GM21825 (cell line): ENCODE measurements around the gene MAD1L1.
A peak's percentile ranks its signal among the peaks of the same experiment; 100 is the strongest.
"Not testable (repeated sequence)": the region's sequence is repeated elsewhere in the genome, so short reads cannot be mapped to it uniquely, and the experiment has no call there.

Source experiments
- ATAC-seq: cut with Tn5 transposase; IDR thresholded peaks from one replicate; pipeline ENCODE4 v1.9.1; 2021; ENCODE audit warnings: mild to moderate bottlenecking, moderate library complexity; ENCODE audit not compliant: unreplicated experiment

MAD1L1 gene

DNA sequence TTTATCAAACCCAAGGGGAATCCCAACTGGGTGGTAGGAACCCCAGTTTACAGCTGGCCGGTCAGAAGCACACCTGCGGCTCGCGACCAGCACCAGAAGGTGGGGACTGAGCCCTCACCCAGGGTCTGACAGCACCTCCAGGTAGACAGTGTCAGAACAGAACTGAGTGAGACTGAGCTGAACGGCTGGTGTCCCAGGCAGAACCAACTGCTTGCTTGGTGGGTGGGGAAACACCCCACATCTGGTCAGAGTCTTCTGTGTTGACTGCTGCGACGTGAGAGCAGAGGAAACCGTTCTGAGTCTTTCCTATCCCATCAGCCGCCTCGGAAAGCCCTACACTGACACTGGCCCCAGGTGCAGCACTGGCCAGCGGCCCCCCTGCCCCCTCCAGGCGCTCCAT lies 160.7 kb downstream of the MAD1L1 start:
- peak; percentile 92 for ATAC-seq

DNA sequence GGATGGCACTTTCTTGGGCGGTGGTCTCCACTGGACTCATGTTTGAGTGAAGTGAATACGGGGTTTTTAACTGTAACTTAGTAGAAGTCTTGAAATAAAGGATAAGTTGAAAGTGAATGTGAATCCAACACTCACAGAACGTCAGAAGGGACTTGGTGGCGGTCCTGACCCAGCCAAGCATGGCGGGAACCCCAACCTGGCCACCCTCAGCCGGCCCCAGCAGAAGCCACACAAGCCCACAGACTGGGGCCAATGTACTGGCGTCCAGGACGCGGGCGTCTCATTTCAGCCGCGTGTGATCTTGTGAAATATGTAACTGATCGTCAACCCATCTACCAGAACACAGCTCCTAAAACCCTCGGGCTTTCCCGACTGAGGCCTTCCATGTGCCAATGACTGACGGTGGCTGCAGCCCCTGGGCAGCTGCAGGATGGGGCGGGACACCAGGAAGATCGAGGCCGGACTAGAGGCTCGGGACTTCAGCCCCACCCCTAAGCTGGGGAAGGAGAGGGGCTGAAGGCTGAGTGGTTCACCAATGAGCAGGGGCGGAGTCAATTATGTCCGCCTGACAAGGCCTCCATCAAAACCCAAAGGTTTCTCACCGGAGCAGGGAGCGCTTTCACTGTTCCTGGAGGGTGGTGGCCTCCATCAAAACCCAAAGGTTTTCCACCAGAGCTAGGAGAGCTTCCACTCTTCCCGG lies 161.5 kb downstream of the MAD1L1 start:
- ATAC-seq = no peak

DNA sequence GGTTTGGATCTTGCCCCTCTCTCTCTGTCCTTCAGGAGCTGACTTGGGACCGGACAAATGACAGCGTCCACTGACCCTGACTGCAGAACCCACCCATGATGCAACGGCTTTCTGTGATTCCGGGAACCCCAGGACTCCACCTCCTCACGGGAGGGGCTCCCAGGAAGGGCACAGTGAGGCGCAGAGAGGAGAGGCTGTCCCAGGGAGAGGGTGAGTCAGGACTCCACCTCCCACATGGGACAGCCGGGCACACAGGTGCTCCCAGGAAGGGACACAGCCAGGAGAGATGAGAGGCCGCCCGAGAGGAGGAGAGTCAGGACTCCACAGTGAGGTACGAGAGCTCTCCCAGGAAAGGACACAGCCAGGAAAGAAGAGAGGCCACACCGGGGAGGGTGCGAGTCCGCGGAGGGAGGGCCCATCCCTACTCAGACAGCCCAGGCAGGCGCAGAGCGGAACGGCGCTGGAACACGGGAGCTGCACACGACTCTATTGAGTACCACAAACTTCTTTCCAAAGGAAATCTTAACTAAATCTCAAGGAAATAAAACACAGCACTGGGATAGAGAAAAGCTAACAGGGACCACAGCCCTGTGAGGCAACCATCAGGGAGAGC lies 162.5 kb downstream of the MAD1L1 start:
- no peak for ATAC-seq

DNA sequence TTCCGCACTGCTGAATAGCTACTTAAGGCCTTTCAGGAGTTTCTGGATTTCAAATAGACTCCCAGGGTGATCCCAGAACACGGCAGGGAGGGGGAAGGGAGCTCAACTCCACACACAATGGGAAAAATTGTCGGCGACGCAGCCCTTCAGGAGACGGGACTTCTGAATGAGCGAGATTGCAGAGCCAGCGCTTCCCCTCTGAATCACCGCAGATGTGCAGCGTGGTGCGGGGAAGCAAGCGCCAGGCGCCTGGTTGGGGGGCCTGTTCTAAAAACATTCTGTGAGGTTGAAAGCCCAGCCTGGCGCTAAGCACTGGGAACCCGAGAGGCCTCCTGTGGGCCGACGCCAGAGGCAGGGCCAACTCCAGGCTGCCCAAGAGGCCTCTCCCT lies 163.3 kb downstream of the MAD1L1 start:
- no peak for ATAC-seq

DNA sequence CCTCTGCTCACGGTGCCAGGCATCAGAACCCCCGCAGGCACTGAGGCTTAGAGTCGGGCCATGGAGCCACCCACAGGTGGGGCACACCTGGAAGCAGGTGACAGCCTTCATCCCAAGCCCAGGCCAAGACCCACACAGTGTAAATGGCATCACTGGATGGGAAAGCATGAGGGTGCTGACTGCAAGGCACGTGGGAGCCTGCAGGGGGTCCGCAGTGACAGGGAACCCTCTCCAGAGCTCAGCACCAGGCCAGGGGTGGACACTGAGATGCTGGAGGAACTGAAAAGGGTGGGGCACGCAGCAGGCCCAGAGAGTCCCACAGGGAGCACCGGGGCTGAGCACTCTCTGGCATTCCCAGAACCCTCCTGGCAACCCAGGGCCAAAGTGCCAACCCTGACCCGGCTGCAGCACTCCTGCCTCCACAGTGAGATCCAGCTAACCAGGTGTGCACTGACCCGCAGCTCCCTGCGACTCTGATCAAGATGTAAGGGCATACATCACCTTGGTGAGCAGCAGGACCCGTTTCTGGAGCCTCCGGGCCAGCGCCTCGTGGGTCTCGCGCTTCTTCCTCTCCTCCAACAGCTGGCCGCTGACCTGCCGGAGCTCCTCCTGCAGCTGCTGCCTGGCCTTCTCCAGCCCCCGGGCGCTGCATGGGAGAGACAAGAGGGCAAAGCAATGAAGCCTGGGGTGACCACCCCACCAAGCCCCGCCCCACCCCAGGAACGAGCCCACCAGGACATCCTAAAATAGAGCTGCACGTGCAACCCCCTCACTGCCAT lies 163.9 kb downstream of the MAD1L1 start:
- no peak for ATAC-seq

DNA sequence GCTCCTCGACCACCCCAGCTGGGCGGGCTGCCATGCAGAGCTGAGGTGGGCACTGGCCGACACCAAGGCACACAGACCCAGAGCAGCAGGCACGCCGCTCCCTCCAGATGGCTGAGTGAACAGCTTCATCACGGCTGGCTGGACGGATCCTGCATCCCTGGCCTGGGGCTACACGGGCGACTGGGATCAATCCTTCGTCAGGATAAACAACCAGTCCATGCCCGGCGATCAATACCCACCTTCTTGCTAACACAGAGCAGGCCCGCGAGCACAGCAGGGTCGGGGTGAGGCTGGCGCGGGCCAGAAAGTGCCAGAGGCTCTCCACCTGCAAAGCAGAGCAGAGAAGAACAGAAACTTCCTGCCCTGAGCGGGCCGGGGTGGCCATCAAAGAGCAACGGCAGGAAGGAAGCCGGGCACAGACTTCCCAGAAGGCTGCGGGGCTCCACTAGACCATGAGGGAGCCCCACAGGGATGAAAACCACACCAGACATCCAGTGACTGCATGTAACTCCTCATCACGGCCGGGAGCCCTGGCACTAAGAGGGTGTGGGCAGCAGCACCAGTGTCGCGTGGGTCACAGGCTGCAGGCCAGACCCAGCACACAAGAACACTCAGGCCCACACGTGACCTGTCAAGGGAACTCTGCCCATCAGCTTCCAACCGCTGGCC lies 166.4 kb downstream of the MAD1L1 start:
- ATAC-seq = peak; percentile 56

DNA sequence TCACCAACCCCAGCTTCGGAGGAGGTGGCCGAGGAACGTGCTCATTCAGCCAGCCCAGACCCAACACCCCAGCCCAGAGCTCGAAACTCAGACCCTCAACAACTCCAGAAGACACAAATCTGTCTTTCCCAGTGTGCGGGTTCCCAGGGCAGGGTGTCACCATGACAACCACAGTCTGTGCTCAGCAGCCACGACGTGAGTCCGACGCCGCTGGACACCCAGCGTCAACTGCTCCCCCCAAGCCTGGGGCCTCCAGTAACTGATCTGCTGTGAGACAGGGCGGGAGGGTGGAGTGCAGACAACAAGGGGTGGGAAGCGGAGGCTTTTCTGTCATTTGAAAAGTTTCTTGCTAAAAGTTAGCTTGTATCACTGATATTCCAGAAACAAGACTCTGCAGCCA lies 167.2 kb downstream of the MAD1L1 start:
- ATAC-seq = no peak

DNA sequence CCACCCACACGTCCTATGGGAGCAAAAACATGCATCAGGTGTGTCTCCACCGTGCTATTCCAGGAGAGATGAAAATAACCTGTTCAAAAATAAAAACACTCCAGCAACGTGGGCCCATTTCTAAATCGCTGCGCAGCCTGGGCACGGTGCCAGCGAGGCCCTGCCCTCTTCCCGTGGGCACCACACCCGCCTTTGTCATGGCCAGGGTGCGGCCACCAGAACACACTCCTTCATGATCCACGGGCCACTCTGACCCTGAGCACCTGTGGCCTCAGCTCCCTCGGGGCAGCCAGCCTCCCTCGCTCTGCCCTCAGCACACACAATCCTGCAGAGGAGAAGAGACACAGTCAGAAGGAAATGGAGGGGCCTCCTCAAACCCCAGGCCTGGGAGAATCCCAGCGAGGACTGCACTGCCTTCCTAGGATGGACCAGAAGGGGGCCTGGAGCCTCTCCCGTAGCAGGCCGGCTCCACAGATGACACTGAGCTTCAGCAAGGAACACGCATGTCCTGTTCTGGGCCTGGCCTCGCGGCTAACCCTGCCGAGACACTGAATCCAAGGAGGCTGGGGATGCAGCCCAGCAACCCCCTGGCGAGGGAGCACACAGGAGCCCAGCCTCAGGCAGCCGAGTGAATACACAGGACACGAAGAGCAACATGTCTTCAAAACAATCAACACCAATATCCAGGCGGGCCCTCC lies 169.0 kb downstream of the MAD1L1 start:
- no peak for ATAC-seq

DNA sequence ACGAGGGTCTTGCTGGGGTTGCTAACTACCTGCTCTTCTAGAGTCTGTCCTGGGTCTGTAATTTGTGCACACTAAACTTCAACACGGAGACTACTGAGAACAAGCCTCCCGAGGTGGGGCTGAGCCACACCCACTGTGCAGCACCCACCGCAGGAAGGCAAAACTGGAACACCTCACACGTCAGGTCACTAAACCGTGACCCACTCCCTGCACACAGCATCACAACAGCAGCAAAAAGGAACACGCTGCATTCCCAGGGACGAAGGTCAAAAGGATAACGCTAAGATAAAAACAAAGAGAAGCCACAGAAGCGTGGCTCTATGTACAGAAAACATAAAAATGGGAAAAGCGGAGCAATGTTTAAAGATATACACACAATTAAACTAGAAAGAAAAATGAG lies 170.1 kb downstream of the MAD1L1 start:
- ATAC-seq = no peak

DNA sequence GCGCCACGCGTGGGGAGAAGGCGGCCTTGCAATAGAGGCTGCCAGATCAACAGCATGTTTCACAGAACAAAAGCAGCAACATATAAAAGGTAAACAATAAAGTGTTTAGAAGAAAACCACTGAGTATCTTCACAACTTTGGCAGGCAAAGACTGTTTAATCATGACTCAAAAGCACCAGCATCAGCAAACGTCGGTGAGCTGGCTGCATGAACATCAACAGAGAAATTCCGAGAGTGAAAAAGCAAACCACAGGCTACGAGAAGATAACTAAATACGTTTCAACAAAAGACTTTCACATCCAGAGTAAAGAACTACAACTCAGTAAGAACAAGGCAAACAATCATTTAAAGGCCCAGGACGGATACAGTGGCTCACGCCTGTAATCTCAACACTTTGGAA lies 172.0 kb downstream of the MAD1L1 start:
- no peak for ATAC-seq

DNA sequence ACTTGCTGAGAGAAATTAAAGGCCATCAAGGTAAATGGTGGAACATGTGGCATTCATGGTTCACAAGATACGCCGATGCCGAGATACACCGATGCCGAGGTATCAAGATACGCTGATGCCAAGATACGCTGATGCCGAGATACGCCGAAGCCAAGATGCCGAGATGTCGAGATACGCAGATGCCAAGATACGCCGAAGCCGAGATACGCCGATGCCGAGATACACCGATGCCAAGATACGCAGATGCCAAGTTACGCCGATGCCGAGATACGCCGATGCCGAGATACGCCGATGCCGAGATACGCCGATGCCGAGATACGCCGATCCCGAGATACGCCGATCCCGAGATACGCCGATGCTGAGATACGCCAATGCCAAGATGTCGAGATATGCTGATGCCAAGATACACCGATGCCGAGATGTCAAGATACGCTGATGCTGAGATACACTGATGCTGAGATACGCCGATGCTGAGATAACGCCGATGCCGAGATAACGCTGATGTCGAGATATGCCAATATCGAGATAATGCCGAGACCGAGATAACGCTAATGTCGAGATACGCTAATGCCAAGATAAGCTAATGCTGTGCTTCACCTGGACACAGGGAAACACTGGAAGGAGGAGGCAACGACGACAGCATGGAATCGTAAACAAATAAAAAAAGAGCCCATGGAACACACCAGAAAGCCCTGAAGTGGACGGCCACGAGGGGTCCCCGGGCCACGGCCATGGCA lies 172.6 kb downstream of the MAD1L1 start:
- ATAC-seq = no peak

DNA sequence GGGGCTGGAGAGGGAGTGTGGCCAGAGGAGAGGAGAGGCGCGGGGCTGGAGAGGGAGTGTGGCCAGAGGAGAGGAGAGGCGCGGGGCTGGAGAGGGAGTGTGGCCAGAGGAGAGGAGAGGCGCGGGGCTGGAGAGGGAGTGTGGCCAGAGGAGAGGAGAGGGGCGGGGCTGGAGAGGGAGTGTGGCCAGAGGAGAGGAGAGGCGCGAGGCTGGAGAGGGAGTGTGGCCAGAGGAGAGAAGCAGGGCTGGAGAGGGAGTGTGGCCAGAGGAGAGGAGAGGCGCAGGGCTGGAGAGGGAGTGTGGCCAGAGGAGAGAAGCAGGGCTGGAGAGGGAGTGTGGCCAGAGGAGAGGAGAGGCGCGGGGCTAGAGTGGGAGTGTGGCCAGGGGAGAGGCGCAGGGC lies 174.5 kb downstream of the MAD1L1 start:
- ATAC-seq = not testable (repeated sequence)

DNA sequence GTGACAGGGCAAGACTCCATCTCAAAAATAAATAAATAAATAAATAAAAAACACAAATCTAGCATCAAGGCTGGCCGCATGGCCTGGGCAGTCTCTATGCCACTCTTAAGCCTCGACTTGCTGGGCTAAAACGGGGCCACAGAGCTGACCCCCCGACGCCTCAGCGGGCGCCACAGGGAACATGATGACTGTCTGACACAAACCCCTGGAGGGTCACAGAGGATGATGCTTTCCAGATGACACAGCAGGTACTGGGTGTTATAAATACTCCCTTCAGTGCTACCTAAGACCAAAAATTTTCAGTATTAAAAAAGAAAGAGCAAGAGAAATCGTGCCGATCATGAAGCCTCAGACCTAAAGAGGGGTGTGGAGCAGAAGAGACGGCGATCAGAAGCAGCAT lies 176.8 kb downstream of the MAD1L1 start:
- ATAC-seq = no peak

DNA sequence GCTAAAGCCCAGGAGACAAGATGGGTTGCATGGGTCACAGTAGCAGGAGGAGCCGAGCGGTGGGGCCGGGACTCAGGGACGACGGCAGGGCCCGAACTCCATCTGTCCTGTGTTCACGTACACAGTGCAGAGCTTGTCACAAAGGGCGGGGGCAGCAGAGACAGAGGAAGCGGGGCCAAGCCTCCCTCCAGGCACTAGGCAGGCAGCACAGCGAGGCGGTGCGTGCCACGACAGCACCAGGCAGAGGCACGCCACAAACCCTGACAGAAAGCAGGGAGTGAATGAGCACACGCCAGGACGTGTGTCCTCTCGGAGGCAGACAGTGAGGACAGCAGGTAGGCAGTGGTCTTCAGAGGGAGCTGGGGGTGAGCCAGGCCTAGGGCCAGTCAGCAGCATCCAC lies 177.8 kb downstream of the MAD1L1 start:
- ATAC-seq = no peak

DNA sequence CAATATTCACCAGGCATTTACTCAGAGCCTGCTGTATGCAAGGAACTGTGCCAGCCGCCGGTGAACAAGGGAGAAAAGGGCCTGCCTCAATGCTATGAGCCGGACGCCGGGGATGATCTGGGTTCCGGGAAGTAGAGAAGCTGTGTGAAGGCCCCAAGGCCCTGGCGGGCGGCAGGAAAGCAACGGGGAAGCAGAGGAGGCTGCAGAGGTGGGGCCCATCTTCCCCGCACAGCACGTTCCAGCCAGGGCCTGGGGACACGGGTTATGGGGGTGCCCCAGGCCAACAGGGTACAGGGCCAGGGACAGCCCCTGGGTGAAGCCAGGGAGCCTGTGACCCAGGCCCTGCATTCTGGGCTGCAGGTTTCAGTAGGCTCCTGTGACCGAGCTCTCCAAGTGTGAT lies 179.3 kb downstream of the MAD1L1 start:
- ATAC-seq = no peak

DNA sequence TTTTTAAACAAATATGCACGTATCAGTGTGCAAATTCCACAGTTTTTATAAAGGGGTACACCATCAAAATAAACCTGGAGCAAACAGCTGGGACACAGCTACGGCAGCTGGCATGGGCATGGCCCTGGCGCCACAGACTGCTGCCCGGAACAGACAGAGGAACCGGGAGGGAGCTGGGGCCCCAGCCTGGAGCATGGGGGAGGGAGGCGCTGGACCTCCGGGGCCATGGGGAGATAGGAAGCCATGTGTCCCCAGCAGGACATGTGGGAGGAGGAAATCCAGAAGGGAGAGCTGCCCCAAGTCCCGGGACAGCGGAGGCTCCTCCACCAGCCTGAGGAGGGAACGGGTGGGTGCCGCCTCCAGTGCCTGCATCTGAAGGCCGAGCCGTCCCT lies 180.1 kb downstream of the MAD1L1 start:
- ATAC-seq = no peak

DNA sequence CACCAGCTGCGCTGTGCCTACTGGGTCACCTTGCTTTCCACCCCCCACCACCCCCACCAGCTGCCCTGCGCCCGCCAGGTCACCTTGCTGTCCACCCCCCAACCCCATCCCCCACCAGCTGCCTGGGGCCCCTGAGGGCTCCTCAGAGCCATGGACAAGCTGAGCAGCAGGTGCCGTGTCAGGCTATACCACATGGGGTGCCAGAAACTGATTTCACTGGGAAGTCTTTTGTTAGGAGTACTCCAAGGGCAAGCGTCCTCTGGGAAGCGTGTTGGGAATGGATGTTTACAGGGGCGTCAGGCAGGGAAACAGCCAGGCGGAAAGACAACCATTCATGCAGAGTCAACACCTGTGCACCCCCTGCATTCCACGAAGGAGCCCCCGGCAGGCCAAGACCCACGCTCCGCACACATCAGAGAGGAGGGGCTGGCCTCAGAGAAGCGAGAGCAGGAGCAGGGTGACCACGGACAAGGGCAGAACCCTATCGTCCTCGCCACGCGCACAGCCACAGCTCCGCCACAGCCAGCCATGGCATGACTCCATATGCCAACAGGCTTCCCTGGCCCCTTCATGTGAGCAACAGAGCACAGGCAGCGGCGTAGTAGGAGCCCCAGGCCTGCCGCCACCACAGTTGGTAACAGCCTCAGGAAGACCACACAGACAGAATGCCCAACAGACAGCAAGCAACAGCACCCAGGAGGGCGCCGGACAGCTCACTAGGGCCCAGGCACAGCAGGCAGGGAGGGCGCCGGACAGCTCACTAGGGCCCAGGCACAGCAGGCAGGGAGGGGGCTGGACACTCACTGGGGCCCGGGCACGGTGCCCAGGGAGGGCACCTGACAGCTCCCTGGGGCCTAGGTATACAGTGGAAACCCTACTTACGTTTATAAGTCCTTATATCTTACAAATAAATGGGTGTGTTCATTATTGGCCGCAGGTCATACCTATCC lies 180.8 kb downstream of the MAD1L1 start:
- no peak for ATAC-seq

DNA sequence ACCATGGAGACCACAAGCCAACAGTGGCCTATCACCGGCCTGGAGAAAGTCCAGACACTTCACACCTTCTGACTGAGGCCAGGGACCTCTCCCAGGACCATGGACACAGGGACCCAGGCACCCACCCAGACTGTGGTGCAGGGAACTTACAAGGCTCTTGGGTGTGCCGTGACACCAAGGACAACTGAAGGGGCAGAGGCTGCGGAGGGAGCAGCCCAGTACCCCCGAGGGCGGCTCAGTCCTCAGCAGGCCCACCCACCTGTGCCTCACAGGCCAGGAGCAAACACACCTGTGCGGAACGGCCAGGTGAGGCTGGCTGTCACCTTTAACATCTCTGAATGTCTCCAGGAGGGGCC lies 182.3 kb downstream of the MAD1L1 start:
- ATAC-seq = no peak

DNA sequence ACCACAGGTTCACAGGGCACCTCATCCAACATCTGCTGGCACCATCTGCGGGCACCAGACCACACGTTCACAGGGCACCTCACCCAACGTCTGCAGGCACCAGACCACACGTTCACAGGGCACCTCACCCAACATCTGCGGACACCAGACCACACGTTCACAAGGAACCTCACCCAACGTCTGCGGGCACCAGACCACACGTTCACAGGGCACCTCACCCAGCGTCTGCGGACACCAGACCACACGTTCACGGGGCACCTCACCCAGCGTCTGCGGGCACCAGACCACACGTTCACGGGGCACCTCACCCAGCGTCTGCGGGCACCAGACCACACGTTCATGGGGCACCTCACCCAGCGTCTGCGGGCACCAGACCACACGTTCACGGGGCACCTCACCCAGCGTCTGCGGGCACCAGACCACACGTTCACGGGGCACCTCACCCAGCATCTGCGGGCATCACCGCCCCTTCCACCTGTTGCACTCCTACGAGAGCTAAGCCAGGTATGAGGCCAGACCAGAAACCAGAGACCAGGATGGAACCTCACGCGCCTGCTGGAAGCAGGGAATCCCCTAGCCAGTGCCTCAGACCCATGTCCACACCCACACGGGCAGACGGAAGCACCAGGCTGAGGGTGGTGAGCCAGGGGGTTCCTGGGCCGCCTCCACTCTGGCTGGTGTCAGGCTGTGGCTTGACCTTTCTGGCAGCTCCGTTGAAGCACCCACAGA lies 182.8 kb downstream of the MAD1L1 start:
- ATAC-seq = no peak
